ENCODE results near the gene FBLN5. TPM values are rescaled to one million over a fixed set of nuclear protein-coding genes. Genes with fewer than 3 reads are reported as not detected.

The FBLN5 gene
- total and polyA plus RNA-seq, 2 of the 4 experiments (the other 2 are of a cell fraction): 10.6 to 76.4 TPM

DNA sequence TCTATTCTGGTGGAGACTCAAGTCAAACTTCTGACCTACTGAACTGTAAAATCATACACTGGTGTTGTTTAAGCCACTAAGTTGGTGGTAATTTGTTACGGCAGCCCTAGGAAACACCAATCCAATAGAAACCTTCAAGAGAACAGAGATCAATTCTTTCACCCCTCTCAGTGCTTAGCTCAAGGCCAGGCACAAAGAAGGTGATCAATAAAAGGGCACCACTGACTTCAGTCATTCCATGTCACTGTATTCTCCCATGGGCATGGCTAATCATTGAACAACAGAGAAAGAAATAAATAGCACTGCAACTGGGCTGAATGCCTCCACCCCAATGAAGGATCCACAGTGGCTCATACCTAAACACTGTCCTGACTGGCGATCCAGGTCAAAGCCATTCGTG is 7.3 kb downstream of the FBLN5 start:
- no peak for DNase-seq
- Histone ChIP-seq H3K9me3 (ENCODE audit: control insufficient read depth, insufficient read depth, low read length) (no peaks in the 10 kb centered on the region), H2BK15ac (ENCODE audit: low read depth, low read length) (no peak overlapping the region), H3K4me1 (ENCODE audit: control insufficient read depth, insufficient read depth, low read length) (peaks cover under 1% of the 10 kb centered on the region), H4K20me1 (ENCODE audit: insufficient read depth, low read length) (peaks cover 19% of the 10 kb centered on the region), H2BK120ac (ENCODE audit: low read depth, low read length) (no peak overlapping the region), H3K4ac (ENCODE audit: low read depth, low read length) (no peak overlapping the region), H3K14ac (replicated peaks; ENCODE audit: low read depth, low read length) (no peak overlapping the region), H3K79me1 (ENCODE audit: low read depth in 1 of 2, low read length in 2 of 2) (peaks cover 19 to 48% of the 10 kb centered on the region in 2 experiments), H3K36me3 (ENCODE audit: control insufficient read depth, insufficient read depth, low read length) (peaks cover 42% of the 10 kb centered on the region), H3K9me1 (ENCODE audit: insufficient read depth, low read length) (peaks cover 1% of the 10 kb centered on the region), H4K5ac (ENCODE audit: low read depth, low read length) (no peak overlapping the region), H3K27me3 (ENCODE audit: control insufficient read depth, insufficient read depth, low read length) (no peaks in the 10 kb centered on the region), H4K8ac (ENCODE audit: low read depth in 2 of 2, low read length in 2 of 2) (no peak overlapping the region), H2AFZ (replicated peaks; ENCODE audit: low read length, poor library complexity) (no peak overlapping the region), H3K9ac (ENCODE audit: low read depth, low read length) (no peak overlapping the region), H4K91ac (ENCODE audit: insufficient read depth, low read depth, low read length) (no peak overlapping the region), H2BK20ac (ENCODE audit: low read depth, low read length) (no peak overlapping the region), H3K27ac (ENCODE audit: insufficient read depth, low read length) (no peak overlapping the region), H3K18ac (ENCODE audit: low read depth, low read length) (no peak overlapping the region), H3K4me2 (ENCODE audit: low read depth, low read length) (no peak overlapping the region), H2AK5ac (ENCODE audit: low read depth, low read length) (no peak overlapping the region), H3K23ac (ENCODE audit: low read depth, low read length) (no peak overlapping the region), H3K4me3 (ENCODE audit: insufficient read depth, low read depth, low read length) (no peak overlapping the region), H2BK5ac (ENCODE audit: low read depth, low read length, poor library complexity, severe bottlenecking) (no peak overlapping the region), H2AK9ac (replicated peaks; ENCODE audit: low read depth, low read length, poor library complexity) (no peak overlapping the region), H3K56ac (ENCODE audit: extremely low read depth, insufficient read depth, low read length) (no peak overlapping the region)
- POLR2A ChIA-PET (ENCODE audit: unreplicated experiment): no interaction called here
- dilution Hi-C loops (cut with HindIII; ENCODE audit: low sequenced_read_pairs, unreplicated experiment) (no loop called here), in situ Hi-C loops (cut with MboI; ENCODE audit: low sequenced_read_pairs) (no loop called here), intact Hi-C loops (cut with micrococcal nuclease) (loop anchor here (10.0 kb wide), 1 partner anchor 165 kb away; the partner anchor contains the start of gene ATXN3)
- no TSS peak for BruUV-seq (replicated peaks)
- CTCF ChIA-PET: no interaction called here
- WGBS, 2 experiments (ENCODE audit: extremely low coverage in 2 of 2, insufficient read length in 1 of 2): no CpG with 5 or more reads among the region's 3 CpGs
- TF ChIP-seq MXI1 (IDR thresholded peaks at IDR 0.05; ENCODE audit: borderline replicate concordance, low read depth, low read length): no peak
- no peak for TF ChIP-seq ELK1 (IDR thresholded peaks at IDR 0.05; ENCODE audit: borderline replicate concordance, low read depth, low read length)
- no peak for TF ChIP-seq RCOR1 (IDR thresholded peaks at IDR 0.05; ENCODE audit: insufficient replicate concordance, low read length)
- TF ChIP-seq SMC3 (IDR thresholded peaks at IDR 0.05; ENCODE audit: low read depth, low read length): no peak
- TF ChIP-seq USF2 (IDR thresholded peaks at IDR 0.05; ENCODE audit: low read depth, low read length): no peak
- no peak for TF ChIP-seq MAFK (IDR thresholded peaks at IDR 0.05; ENCODE audit: low read depth, low read length)
- no peak for TF ChIP-seq CEBPB (IDR thresholded peaks at IDR 0.05; ENCODE audit: low read depth, low read length)
- TF ChIP-seq, protein P1, sequence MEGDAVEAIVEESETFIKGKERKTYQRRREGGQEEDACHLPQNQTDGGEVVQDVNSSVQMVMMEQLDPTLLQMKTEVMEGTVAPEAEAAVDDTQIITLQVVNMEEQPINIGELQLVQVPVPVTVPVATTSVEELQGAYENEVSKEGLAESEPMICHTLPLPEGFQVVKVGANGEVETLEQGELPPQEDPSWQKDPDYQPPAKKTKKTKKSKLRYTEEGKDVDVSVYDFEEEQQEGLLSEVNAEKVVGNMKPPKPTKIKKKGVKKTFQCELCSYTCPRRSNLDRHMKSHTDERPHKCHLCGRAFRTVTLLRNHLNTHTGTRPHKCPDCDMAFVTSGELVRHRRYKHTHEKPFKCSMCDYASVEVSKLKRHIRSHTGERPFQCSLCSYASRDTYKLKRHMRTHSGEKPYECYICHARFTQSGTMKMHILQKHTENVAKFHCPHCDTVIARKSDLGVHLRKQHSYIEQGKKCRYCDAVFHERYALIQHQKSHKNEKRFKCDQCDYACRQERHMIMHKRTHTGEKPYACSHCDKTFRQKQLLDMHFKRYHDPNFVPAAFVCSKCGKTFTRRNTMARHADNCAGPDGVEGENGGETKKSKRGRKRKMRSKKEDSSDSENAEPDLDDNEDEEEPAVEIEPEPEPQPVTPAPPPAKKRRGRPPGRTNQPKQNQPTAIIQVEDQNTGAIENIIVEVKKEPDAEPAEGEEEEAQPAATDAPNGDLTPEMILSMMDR (conservative IDR thresholded peaks at IDR 0.05; ENCODE audit: low read depth, low read length): no peak
- TF ChIP-seq POLR2A (IDR thresholded peaks at IDR 0.05; ENCODE audit: low read depth, low read length): no peak
- TF ChIP-seq BHLHE40 (IDR thresholded peaks at IDR 0.05; ENCODE audit: low read depth, low read length): no peak
- no peak for TF ChIP-seq RAD21 (IDR thresholded peaks at IDR 0.05; ENCODE audit: low read length)
- TF ChIP-seq MAZ (IDR thresholded peaks at IDR 0.05; ENCODE audit: borderline replicate concordance, low read depth, low read length): no peak
- TF ChIP-seq CHD1 (IDR thresholded peaks at IDR 0.05; ENCODE audit: low read depth, low read length): no peak
- no peak for TF ChIP-seq NFE2L2 (IDR thresholded peaks at IDR 0.05; ENCODE audit: low read depth, low read length)
- ATAC-seq (ENCODE audit: low read depth): no peak

Measured in IMR-90 (cell line).